Measurements from ENCODE around the gene ARNT2.

The ARNT2 gene

GRCh38 chr15:80594091-80594889, 190.1 kb downstream of the ARNT2 start:
- DNase-seq (ENCODE audit: low read depth in 2 of 2) = no peak

GRCh38 chr15:80595396-80595795, 191.2 kb downstream of the ARNT2 start:
- no peak for DNase-seq (ENCODE audit: low read depth in 2 of 2)

- no peak for DNase-seq (ENCODE audit: low read depth in 2 of 2)
Measured at GRCh38 chr15:80596521-80596976, 192.4 kb downstream of the ARNT2 start.

- no peak for DNase-seq (ENCODE audit: low read depth in 2 of 2)
Measured at GRCh38 chr15:80597076-80597475, 192.9 kb downstream of the ARNT2 start.

- DNase-seq (ENCODE audit: low read depth in 2 of 2) = no peak
Measured at GRCh38 chr15:80599359-80599758, 195.2 kb downstream of the ARNT2 start.

- no peak for DNase-seq (ENCODE audit: low read depth in 2 of 2)
Measured at GRCh38 chr15:80600626-80601025, 196.4 kb downstream of the ARNT2 start.

- no peak for DNase-seq (ENCODE audit: low read depth in 2 of 2)
Measured at GRCh38 chr15:80601256-80601655, 197.1 kb downstream of the ARNT2 start.

GRCh38 chr15:80604583-80605575, 200.7 kb downstream of the ARNT2 start:
- no peak for DNase-seq (ENCODE audit: low read depth in 2 of 2)

GRCh38 chr15:80605591-80606150, 201.5 kb downstream of the ARNT2 start:
- no peak for DNase-seq (ENCODE audit: low read depth in 2 of 2)

- no peak for DNase-seq (ENCODE audit: low read depth in 2 of 2)
Measured at GRCh38 chr15:80606511-80607071, 202.4 kb downstream of the ARNT2 start.

GRCh38 chr15:80607287-80607980, 203.3 kb downstream of the ARNT2 start:
- DNase-seq (ENCODE audit: low read depth in 2 of 2) = no peak

- DNase-seq (ENCODE audit: low read depth in 2 of 2) = no peak
Measured at GRCh38 chr15:80608688-80609087, 204.5 kb downstream of the ARNT2 start.

GRCh38 chr15:80609091-80609490, 204.9 kb downstream of the ARNT2 start:
- DNase-seq (ENCODE audit: low read depth in 2 of 2) = no peak

GRCh38 chr15:80609512-80609946, 205.3 kb downstream of the ARNT2 start:
- no peak for DNase-seq (ENCODE audit: low read depth in 2 of 2)

GRCh38 chr15:80611543-80612080, 207.4 kb downstream of the ARNT2 start:
- no peak for DNase-seq (ENCODE audit: low read depth in 2 of 2)

GRCh38 chr15:80612118-80612823, 208.1 kb downstream of the ARNT2 start:
- DNase-seq (ENCODE audit: low read depth in 2 of 2) = no peak

- DNase-seq (ENCODE audit: low read depth in 2 of 2) = no peak
Measured at GRCh38 chr15:80613762-80614365, 209.7 kb downstream of the ARNT2 start.

- no peak for DNase-seq (ENCODE audit: low read depth in 2 of 2)
Measured at GRCh38 chr15:80614711-80615360, 210.7 kb downstream of the ARNT2 start.

GRCh38 chr15:80615361-80615736, 211.2 kb downstream of the ARNT2 start:
- DNase-seq (ENCODE audit: low read depth in 2 of 2) = no peak

All from stimulated activated CD8-positive, alpha-beta memory T cell treated with anti-CD3 and anti-CD28 coated beads, Interleukin-15, amount 100 ng/mL, for 4 hours (primary cell).